Activated CD4-positive, alpha-beta T cell treated with anti-CD3 and anti-CD28 coated beads for 36 hours (primary cell): ENCODE results near the gene EPHB1. TPM values are rescaled to one million over a fixed set of nuclear protein-coding genes. Genes with fewer than 3 reads are reported as not detected.

Experiments used
- ATAC-seq: fragments of 200-7000 bp; cut with Tn5 transposase; one replicate; pipeline ENCODE4 v1.10.0; 2021; ENCODE audit warnings: mild to moderate bottlenecking, moderate library complexity
- CTCF ChIA-PET: fragments of 350-600 bp; sonication (Branson Sonifier 250); formaldehyde crosslinking; loops from one replicate; lab custom pipeline; 2021; ENCODE audit warnings: antibody characterized with exemption; lab: Charles Lee
- POLR2A ChIA-PET: fragments of 350-600 bp; sonication (Branson Sonifier 250); formaldehyde crosslinking; loops from one replicate; lab custom pipeline; 2021; ENCODE audit warnings: antibody characterized with exemption, inconsistent platforms; lab: Charles Lee
- DNase-seq: peaks from one replicate; pipeline ENCODE4 v3.0.0-alpha.2; 2020
- H3K27ac Mint-ChIP-seq: one replicate; pipeline ENCODE4 v1.8.0; 2021; ENCODE audit warnings: mixed read lengths
- H3K27me3 Mint-ChIP-seq: one replicate; pipeline ENCODE4 v1.8.0; 2021; ENCODE audit warnings: mixed read lengths
- H3K36me3 Mint-ChIP-seq: one replicate; pipeline ENCODE4 v1.8.0; 2021; ENCODE audit warnings: low read depth, mixed read lengths
- H3K4me1 Mint-ChIP-seq: one replicate; pipeline ENCODE4 v1.8.0; 2021; ENCODE audit warnings: mixed read lengths
- H3K4me3 Mint-ChIP-seq: one replicate; pipeline ENCODE4 v1.8.0; 2021; ENCODE audit warnings: mild to moderate bottlenecking, moderate library complexity, mixed read lengths
- H3K9me3 Mint-ChIP-seq: one replicate; pipeline ENCODE4 v1.8.0; 2021; ENCODE audit warnings: low read depth, mixed read lengths
- intact Hi-C, 2 experiments: fragments of 100-400 bp; cut with DNase I in 1 of 2; cut with micrococcal nuclease in 1 of 2; formaldehyde crosslinking; loops; one replicate each; pipeline versions ENCODE4 v1.14.2 to v1.15.1; 2022 to 2024; cut with DNase I, micrococcal nuclease
- total RNA-seq, 2 experiments: library from RNA; stranded (reverse); gene quantifications; one replicate each; pipeline ENCODE4 v1.2.3, GENCODE V29; 2021

Gene EPHB1
- total RNA-seq, 2 experiments from 2014 or later = 0.60 to 0.98 TPM

DNA sequence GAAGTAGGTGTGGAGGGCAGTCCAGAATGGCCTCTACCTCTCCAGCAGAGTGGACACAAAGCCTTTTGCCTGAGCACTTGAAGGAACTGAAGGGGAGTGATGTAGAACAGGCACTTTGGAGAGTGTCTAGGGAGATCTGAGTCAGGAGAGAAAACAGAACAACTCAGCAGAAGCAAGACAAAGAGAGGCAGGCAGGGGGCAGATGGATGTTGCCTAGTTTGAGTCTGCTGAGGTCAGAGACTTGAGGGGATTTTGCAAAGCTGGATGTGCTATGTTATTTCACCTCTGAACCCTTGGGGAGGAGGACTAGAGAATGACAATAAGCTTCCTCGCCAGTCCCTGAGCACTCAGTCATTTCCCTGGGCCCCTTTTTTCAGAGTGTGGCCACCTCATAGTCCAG is 366.4 kb downstream of the EPHB1 start:
- POLR2A ChIA-PET = no interaction called here
- no peaks in the 10 kb centered on the region for H3K4me1 Mint-ChIP-seq
- CTCF ChIA-PET = no interaction called here
- no peaks in the 10 kb centered on the region for H3K27me3 Mint-ChIP-seq
- intact Hi-C loops = no loop called here
- H3K9me3 Mint-ChIP-seq = peaks cover 1% of the 10 kb centered on the region
- DNase-seq (no peak), ATAC-seq (no peak)
- H3K27ac Mint-ChIP-seq = no peak overlapping the region
- H3K36me3 Mint-ChIP-seq = no peaks in the 10 kb centered on the region
- H3K4me3 Mint-ChIP-seq = no peak overlapping the region

DNA sequence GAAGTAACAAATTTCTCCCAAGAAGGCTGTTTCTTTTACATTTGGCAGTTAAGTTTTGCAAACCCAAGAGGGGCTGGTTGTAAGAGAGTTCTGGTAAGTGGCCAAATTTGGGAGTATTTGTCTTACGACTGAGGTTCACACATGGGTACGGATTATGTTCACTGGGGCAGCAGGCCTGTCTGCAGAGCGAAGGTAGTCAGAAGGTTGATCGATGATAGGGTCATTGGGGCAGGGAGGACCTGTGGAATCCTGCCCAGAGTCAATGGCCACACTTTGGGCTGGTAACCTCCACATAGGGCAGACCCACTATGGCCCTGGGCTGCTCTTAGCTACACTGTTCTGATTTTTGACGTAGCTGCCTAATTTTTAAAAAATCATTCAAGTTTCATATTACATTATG is 368.6 kb downstream of the EPHB1 start:
- H3K9me3 Mint-ChIP-seq = no peaks in the 10 kb centered on the region
- H3K27me3 Mint-ChIP-seq = no peaks in the 10 kb centered on the region
- intact Hi-C loops = no loop called here
- no peak overlapping the region for H3K4me3 Mint-ChIP-seq
- DNase-seq (no peak), ATAC-seq (no peak)
- no peak overlapping the region for H3K27ac Mint-ChIP-seq
- ChIA-PET CTCF (interaction anchor here (0.6 kb wide), 1 partner anchor 71 kb away, joined by 3 read pairs; no protein-coding TSS in a partner anchor), POLR2A (no interaction called here)
- H3K4me1 Mint-ChIP-seq = no peaks in the 10 kb centered on the region
- H3K36me3 Mint-ChIP-seq = no peaks in the 10 kb centered on the region

DNA sequence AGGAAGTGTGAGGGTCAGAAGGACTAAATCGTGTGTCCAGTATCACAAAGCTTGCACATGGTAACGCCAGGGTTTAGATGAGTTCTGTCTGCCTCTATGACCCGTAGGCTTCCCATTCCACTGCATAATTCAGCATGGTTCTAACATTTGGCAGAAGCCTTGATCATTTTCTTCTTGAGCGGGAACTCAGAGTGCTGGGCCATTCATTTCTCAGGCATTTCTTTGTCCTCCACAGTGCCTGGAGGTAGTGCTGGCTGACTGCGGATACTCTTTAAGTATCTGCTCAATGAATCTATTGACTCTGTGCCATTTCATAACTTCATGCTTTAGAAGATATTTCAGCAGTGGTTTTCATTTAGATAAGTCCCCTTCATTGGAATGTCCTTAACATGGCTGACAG is 370.2 kb downstream of the EPHB1 start:
- Mint-ChIP-seq H3K27ac (no peak overlapping the region), H3K9me3 (no peaks in the 10 kb centered on the region), H3K4me1 (no peaks in the 10 kb centered on the region), H3K27me3 (no peaks in the 10 kb centered on the region), H3K36me3 (no peaks in the 10 kb centered on the region), H3K4me3 (no peak overlapping the region)
- intact Hi-C loops = no loop called here
- CTCF ChIA-PET = no interaction called here
- POLR2A ChIA-PET = no interaction called here
- no peak for DNase-seq
- no peak for ATAC-seq

DNA sequence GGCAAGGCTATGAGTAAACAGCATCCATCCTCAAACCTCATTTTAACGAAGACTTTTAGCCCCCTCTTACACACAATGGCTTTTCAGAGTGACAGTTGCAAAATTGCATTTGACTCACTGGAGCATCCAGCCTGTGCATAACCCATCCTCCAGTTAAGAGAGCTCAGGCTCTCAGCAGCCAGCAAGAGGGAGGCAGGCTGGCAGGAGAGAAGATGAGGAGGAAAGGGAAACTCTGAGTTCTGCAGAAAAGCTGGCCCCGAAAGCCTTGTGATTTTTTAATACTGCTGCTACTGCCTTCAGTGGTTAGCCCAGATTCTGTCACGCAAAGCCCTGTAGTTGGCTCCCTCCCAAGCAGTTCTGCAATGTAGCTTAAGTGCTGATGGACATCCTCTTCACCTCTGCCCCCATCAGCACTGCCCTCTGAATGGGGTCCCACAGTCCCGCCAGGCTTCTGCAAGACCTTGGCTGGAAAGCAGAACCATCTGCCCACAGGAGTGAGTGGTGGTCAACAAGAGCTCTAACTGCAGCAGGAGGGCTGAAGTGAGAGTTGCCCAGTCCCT is 371.3 kb downstream of the EPHB1 start:
- CTCF ChIA-PET = no interaction called here
- Mint-ChIP-seq H3K27ac (no peak overlapping the region), H3K36me3 (no peaks in the 10 kb centered on the region), H3K4me3 (no peak overlapping the region), H3K9me3 (no peaks in the 10 kb centered on the region), H3K27me3 (peaks cover 2% of the 10 kb centered on the region), H3K4me1 (no peaks in the 10 kb centered on the region)
- intact Hi-C loops = no loop called here
- ATAC-seq (no peak), DNase-seq (no peak)
- POLR2A ChIA-PET = no interaction called here

DNA sequence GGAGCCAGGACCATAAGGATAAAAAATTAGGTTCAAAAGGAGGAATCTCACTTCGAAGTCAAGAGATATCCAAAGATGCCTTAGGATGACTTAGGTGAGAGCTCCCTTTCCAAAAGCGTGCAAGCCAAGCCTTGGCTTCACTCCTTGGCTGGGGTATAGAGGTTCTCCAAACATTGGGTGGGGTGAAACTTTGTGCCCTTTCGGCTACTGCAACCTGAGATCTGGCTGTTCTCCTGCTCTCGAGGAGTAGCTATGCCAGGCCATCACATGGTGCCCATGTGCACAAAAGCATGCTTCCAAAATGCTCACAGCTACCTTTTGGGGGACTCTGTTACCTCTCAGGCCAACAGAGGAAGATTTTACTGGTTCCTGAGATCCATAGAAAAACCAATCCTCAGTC is 373.8 kb downstream of the EPHB1 start:
- Mint-ChIP-seq H3K9me3 (no peaks in the 10 kb centered on the region), H3K27me3 (peaks cover 2% of the 10 kb centered on the region), H3K4me3 (no peak overlapping the region), H3K27ac (no peak overlapping the region), H3K36me3 (no peaks in the 10 kb centered on the region), H3K4me1 (no peaks in the 10 kb centered on the region)
- ATAC-seq = no peak
- CTCF ChIA-PET = no interaction called here
- intact Hi-C loops = no loop called here
- DNase-seq = no peak
- POLR2A ChIA-PET = no interaction called here

DNA sequence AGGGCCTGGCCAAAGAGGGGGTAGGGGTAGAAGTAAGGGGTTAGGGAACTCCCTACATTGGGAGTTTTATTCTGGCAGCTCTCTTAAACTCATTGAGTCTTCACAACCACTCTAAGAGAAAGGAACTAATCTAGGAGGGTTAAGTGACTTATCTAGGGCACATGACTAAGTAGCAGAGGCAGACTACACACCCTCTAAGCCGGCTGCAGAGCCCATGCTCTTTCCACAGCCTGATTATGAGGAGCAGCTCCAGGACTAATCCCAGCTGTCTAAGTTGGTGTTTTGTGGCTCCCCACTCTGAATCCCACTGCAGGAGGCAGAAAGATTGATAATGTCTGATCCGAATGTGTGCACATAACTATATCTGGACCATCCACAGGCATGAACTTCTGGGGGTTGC is 374.6 kb downstream of the EPHB1 start:
- DNase-seq = no peak
- H3K36me3 Mint-ChIP-seq = no peaks in the 10 kb centered on the region
- CTCF ChIA-PET = no interaction called here
- no peaks in the 10 kb centered on the region for H3K9me3 Mint-ChIP-seq
- no peak for ATAC-seq
- no peak overlapping the region for H3K4me3 Mint-ChIP-seq
- no peaks in the 10 kb centered on the region for H3K4me1 Mint-ChIP-seq
- no peak overlapping the region for H3K27ac Mint-ChIP-seq
- intact Hi-C loops = no loop called here
- peaks cover 4% of the 10 kb centered on the region for H3K27me3 Mint-ChIP-seq
- POLR2A ChIA-PET = no interaction called here

DNA sequence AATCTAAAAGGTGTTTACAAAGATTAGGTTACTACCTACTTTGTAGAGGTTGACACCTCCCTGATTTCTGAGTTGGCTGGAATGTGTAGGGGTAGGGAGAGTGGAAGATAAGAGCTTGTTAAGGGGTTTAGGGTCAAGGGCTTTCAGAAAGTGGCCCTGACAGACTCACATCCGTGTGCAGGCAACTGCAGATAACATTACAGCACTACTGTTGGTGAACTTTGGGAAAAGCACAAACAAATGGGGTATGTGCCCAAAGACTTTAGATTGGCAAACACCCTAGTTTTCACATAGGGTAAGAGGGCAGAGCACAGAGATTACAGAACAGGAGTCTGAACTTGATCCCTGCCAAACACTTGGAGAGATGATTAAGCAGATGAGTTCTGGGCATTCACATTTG is 375.7 kb downstream of the EPHB1 start:
- no peaks in the 10 kb centered on the region for H3K4me1 Mint-ChIP-seq
- no peaks in the 10 kb centered on the region for H3K9me3 Mint-ChIP-seq
- CTCF ChIA-PET = interaction anchor here (0.6 kb wide), 1 partner anchor 343 kb away, joined by 4 read pairs; no protein-coding TSS in a partner anchor
- DNase-seq = no peak
- no peak overlapping the region for H3K27ac Mint-ChIP-seq
- no peak for ATAC-seq
- intact Hi-C loops = no loop called here
- POLR2A ChIA-PET = no interaction called here
- H3K36me3 Mint-ChIP-seq = no peaks in the 10 kb centered on the region
- no peak overlapping the region for H3K4me3 Mint-ChIP-seq
- H3K27me3 Mint-ChIP-seq = peaks cover 4% of the 10 kb centered on the region

DNA sequence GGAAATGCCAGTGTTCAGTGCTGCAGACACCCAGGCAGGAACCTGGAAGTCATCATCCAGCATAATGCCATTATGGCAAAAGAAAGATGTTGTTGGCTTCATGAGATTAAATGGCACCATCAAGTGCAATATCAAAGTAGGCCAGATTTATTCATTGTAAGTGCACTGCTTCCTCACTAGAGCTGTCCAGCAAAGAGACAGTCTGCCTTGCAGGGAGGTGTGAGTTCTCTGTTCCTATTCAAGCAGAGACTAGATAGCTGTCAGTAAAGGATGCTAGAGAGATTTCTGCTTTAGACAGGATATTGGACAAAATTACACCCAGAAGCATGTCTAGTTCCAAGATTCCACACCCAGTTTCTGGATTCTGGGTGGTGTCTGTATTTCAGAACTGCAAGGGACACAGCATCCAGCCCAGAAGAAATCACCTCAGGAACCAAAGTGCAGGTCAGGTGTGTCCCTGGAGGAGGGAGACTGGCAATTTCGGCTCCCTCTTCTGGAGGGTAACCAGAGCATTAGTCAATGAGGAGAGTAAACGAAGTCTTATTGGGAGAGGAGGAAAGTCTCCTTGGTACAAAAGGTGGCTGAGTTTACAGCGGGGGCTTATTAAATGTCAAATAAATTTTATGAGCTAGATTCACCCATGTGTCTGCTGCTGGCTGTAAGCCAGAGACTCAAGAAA is 377.3 kb downstream of the EPHB1 start:
- no peak overlapping the region for H3K27ac Mint-ChIP-seq
- H3K9me3 Mint-ChIP-seq = no peaks in the 10 kb centered on the region
- ATAC-seq (no peak), DNase-seq (no peak)
- CTCF ChIA-PET = no interaction called here
- H3K36me3 Mint-ChIP-seq = no peaks in the 10 kb centered on the region
- POLR2A ChIA-PET = no interaction called here
- no peak overlapping the region for H3K4me3 Mint-ChIP-seq
- intact Hi-C loops = no loop called here
- peaks cover 4% of the 10 kb centered on the region for H3K27me3 Mint-ChIP-seq
- H3K4me1 Mint-ChIP-seq = no peaks in the 10 kb centered on the region

DNA sequence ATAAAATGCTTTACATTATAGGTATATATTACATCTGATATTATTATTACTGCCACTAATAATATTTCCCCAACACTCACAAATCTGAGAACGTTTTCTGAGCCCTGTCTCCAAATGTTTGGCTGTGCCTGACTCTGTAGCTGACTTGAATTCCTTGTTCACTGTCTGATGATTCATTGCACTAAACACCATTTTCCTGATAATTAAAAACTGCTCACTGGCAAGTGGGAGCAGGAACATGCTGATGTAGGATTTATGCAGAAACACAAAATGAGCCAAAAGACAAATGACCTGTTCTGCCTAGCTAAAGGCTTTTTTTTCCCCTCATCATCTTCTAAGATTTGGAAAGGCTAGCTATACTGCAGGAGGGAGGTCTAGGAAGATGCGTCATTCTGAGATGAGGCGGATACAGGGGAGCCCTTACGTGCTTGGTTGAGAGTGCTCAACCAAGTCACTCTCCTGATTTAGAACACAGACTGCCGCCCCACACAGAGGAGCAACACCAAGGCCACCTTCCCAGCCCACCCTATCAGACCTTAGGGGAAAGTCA is 380.7 kb downstream of the EPHB1 start:
- no peak for ATAC-seq
- Mint-ChIP-seq H3K27me3 (peaks cover 3% of the 10 kb centered on the region), H3K4me1 (no peaks in the 10 kb centered on the region), H3K4me3 (no peak overlapping the region), H3K27ac (no peak overlapping the region), H3K36me3 (no peaks in the 10 kb centered on the region), H3K9me3 (no peaks in the 10 kb centered on the region)
- CTCF ChIA-PET = no interaction called here
- DNase-seq = no peak
- intact Hi-C loops = no loop called here
- POLR2A ChIA-PET = no interaction called here

DNA sequence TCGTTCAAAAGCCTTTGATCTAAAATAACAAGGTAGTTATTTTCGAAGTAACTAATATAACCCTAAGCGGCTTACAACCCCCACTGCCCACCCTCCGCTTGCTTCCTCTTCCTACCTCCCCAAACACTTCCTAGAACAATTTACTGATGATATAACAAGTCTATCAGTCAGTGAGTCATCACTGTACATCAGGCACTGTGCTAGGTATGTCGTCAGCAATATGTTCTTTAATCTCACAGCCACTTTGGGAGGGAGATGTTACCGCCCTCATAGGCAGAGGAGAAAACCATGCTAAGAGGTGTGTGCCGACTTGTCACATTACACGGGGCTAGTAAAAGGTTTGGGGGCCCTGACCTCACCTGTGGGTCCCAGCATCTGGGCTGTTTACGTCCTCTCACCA is 381.8 kb downstream of the EPHB1 start:
- Mint-ChIP-seq H3K4me3 (no peak overlapping the region), H3K4me1 (no peaks in the 10 kb centered on the region), H3K36me3 (no peaks in the 10 kb centered on the region), H3K27me3 (peaks cover 3% of the 10 kb centered on the region), H3K9me3 (no peaks in the 10 kb centered on the region), H3K27ac (no peak overlapping the region)
- CTCF ChIA-PET = interaction anchor here (0.5 kb wide), 1 partner anchor 422 kb away, joined by 3 read pairs; no protein-coding TSS in a partner anchor
- POLR2A ChIA-PET = no interaction called here
- intact Hi-C loops = no loop called here
- ATAC-seq (no peak), DNase-seq (no peak)

DNA sequence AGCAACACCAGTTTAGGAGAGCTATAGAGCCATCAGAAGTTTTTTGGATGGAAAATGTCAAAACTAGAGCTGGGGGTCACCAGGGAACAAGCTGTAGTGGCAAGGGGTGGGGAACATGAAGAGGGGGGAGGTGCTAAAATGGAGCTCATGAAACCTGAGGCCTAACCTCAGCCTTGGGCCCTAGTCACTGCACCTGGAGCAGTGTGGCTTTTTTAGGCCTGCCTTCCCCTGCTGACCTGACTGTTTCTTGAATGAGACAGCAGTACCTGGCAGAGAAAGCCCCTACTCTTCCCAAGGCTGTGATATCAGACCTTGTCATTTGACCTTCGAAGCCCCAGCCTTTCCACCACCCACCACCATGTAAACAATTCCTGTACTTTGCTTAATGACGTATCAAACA is 383.5 kb downstream of the EPHB1 start:
- H3K27me3 Mint-ChIP-seq = peaks cover 3% of the 10 kb centered on the region
- H3K4me1 Mint-ChIP-seq = no peaks in the 10 kb centered on the region
- H3K36me3 Mint-ChIP-seq = no peaks in the 10 kb centered on the region
- no peaks in the 10 kb centered on the region for H3K9me3 Mint-ChIP-seq
- no peak overlapping the region for H3K27ac Mint-ChIP-seq
- ATAC-seq (no peak), DNase-seq (no peak)
- no peak overlapping the region for H3K4me3 Mint-ChIP-seq
- intact Hi-C loops = no loop called here
- ChIA-PET CTCF (interaction anchor here (0.6 kb wide), 1 partner anchor 201 kb away, joined by 3 read pairs; no protein-coding TSS in a partner anchor), POLR2A (no interaction called here)

DNA sequence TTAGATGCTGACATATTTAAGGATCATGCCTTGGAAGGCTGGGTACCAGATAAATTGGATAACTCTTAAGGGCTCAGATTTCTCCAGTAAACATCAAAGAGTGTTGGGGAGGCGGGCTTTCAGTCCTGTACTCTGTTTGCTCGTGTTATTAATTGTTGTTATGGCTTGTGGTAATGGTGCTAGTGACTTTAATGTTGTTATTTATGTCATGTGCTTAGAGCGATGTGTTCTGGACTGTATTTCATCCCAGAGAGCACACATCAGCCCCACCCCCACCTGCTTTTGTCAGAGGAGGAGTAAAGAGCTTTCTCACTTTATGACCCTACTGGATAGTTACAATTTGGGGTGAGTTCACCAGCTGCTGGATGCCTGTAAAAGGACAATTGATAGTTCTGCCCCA is 386.3 kb downstream of the EPHB1 start:
- ChIA-PET CTCF (no interaction called here), POLR2A (no interaction called here)
- ATAC-seq (no peak), DNase-seq (no peak)
- peaks cover 2% of the 10 kb centered on the region for H3K27me3 Mint-ChIP-seq
- H3K9me3 Mint-ChIP-seq = no peaks in the 10 kb centered on the region
- H3K4me1 Mint-ChIP-seq = no peaks in the 10 kb centered on the region
- intact Hi-C loops = no loop called here
- H3K27ac Mint-ChIP-seq = no peak overlapping the region
- no peak overlapping the region for H3K4me3 Mint-ChIP-seq
- H3K36me3 Mint-ChIP-seq = no peaks in the 10 kb centered on the region
